Activated T-cell treated with anti-CD3 and anti-CD28 coated beads for 1 hour (primary cell): ENCODE data around the gene PTPN6.

Experiments used
- DNase-seq: peaks from one replicate; pipeline ENCODE4 v3.0.0-alpha.2; 2020; ENCODE audit warnings: low read depth

The PTPN6 gene

GRCh38 chr12:6970096-6970527 is 19.0 kb downstream of the PTPN6 start:
- DNase-seq, result no peak

- no peak for DNase-seq
These were observed 23.0 kb downstream of the PTPN6 start for GRCh38 chr12:6974180-6974579.

- no peak for DNase-seq
These were observed 24.3 kb downstream of the PTPN6 start for GRCh38 chr12:6975297-6976032.

GRCh38 chr12:6977653-6978052 is 26.5 kb downstream of the PTPN6 start:
- DNase-seq, result no peak

GRCh38 chr12:6978188-6978587 is 27.0 kb downstream of the PTPN6 start:
- no peak for DNase-seq

GRCh38 chr12:6978611-6979011 is 27.5 kb downstream of the PTPN6 start:
- no peak for DNase-seq

GRCh38 chr12:6979021-6979420 is 27.9 kb downstream of the PTPN6 start:
- no peak for DNase-seq

- no peak for DNase-seq
These were observed 28.3 kb downstream of the PTPN6 start for GRCh38 chr12:6979453-6979852.

- no peak for DNase-seq
These were observed 28.9 kb downstream of the PTPN6 start for GRCh38 chr12:6980075-6980474.

GRCh38 chr12:6980740-6981139 is 29.6 kb downstream of the PTPN6 start:
- DNase-seq, result no peak

GRCh38 chr12:6981152-6982052 is 30.2 kb downstream of the PTPN6 start:
- no peak for DNase-seq

GRCh38 chr12:6982532-6982931 is 31.4 kb downstream of the PTPN6 start:
- no peak for DNase-seq

GRCh38 chr12:6987956-6988553 is 36.9 kb downstream of the PTPN6 start:
- no peak for DNase-seq

GRCh38 chr12:6996040-6996441 is 44.9 kb downstream of the PTPN6 start:
- no peak for DNase-seq

GRCh38 chr12:6998715-6999451 is 47.7 kb downstream of the PTPN6 start:
- no peak for DNase-seq

GRCh38 chr12:7001921-7002591 is 50.9 kb downstream of the PTPN6 start:
- no peak for DNase-seq

- no peak for DNase-seq
These were observed 53.2 kb downstream of the PTPN6 start for GRCh38 chr12:7004287-7004803.

- DNase-seq, result no peak
These were observed 53.7 kb downstream of the PTPN6 start for GRCh38 chr12:7004840-7005239.

- DNase-seq, result no peak
These were observed 54.2 kb downstream of the PTPN6 start for GRCh38 chr12:7005311-7005710.

GRCh38 chr12:7006639-7007038 is 55.5 kb downstream of the PTPN6 start:
- DNase-seq, result no peak

GRCh38 chr12:7008864-7009263 is 57.7 kb downstream of the PTPN6 start:
- DNase-seq, result no peak
